Fibroblast of the aortic adventitia (primary cell): ENCODE results near the gene PRKAB1. TPM values are rescaled to one million over a fixed set of nuclear protein-coding genes. Genes with fewer than 3 reads are reported as not detected.

Experiments used
- DNase-seq: peaks from one replicate; pipeline ENCODE4 v3.0.0-alpha.2; 2010; ENCODE audit warnings: low read depth
- H3K4me3 ChIP-seq: 2 replicates; pipeline ENCODE4 v1.5.1; 2011; ENCODE audit warnings: low read depth, mild to moderate bottlenecking, control low read depth, low read length, moderate library complexity
- total RNA-seq: library from RNA; depleted of rRNA; stranded (reverse); fragments of >200 nt; gene quantifications from 2 replicates; pipeline ENCODE4 v1.2.3, GENCODE V29; 2012; ENCODE audit warnings: low replicate concordance
- TF ChIP-seq, protein P1 (sequence below): IDR thresholded peaks from 2 replicates; pipeline ENCODE4 v1.5.1; 2011; ENCODE audit warnings: mild to moderate bottlenecking, low read length, control low read depth, inconsistent platforms; ENCODE audit not compliant: insufficient read depth

Gene PRKAB1
- total RNA-seq, 1 donor: 19.9 TPM

DNA sequence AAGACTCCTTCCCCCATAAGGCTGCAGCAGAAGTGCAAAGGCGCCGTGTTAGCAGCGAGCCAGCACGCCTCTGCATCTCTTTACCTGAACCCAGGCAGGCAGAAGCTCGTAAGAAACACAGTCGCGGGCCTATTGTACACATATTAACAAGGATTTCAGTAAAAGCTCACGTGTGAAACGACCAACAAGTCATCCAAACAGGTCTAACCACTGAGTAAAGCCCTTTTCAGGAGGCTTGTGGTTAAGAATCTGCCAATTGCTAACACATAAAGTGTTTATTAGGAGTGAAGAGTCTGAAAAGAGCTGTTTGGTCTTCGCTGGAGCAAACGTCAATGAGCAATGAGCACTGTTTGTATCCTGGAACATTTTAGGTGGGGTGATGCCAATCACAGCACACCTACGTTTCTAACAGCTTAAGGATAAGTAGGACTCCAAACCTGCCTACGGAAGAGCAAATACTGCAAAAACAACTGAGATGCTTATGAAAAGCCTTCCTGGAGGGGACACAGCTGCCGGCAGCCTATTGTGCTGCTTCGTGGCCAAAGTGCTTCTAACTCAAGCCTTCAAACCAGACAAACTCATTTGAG lies 43.1 kb downstream of the PRKAB1 start:
- TF ChIP-seq, protein P1, sequence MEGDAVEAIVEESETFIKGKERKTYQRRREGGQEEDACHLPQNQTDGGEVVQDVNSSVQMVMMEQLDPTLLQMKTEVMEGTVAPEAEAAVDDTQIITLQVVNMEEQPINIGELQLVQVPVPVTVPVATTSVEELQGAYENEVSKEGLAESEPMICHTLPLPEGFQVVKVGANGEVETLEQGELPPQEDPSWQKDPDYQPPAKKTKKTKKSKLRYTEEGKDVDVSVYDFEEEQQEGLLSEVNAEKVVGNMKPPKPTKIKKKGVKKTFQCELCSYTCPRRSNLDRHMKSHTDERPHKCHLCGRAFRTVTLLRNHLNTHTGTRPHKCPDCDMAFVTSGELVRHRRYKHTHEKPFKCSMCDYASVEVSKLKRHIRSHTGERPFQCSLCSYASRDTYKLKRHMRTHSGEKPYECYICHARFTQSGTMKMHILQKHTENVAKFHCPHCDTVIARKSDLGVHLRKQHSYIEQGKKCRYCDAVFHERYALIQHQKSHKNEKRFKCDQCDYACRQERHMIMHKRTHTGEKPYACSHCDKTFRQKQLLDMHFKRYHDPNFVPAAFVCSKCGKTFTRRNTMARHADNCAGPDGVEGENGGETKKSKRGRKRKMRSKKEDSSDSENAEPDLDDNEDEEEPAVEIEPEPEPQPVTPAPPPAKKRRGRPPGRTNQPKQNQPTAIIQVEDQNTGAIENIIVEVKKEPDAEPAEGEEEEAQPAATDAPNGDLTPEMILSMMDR: no peak
- no peak overlapping the region for H3K4me3 ChIP-seq
- no peak for DNase-seq

DNA sequence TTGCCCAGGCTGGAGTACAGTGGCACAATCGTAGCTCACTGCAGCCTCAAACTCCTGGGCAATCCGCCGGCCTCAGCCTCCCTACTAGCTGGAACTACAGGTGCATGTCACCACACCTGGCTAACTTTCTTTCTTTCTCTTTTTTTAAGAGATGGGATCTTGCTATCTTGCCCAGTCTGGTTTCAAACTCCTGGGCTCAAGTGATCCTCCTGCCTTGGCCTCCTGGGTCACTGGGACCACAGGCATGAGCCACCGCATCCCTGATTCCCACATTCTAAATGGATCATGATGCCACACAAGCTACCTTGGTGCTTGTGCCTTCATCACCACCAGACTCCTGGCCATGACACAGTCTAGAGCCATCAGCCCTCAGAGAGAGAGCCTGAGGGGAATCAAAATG lies 43.8 kb downstream of the PRKAB1 start:
- TF ChIP-seq, protein P1: no peak
- DNase-seq: no peak
- no peak overlapping the region for H3K4me3 ChIP-seq

DNA sequence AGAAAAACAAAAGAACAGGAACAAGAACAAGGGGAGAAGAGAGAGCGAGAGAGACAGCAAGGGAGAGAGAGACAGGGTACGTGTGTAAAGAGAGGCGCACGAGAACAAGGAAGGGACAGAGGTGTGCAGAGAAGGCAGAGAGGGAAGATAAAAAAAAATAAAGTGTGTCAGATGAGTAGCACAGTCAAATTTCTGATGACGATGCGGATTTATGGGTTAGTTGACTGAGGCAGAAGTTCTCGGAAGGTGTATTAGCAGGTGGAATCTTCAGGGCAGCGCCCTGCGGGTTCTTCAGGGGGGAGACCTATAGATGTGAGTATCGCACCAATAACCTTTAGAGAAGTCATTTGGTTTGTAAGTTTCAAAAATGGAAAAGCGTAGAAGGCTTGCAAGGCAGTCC lies 44.8 kb downstream of the PRKAB1 start:
- TF ChIP-seq, protein P1: no peak
- no peak overlapping the region for H3K4me3 ChIP-seq
- no peak for DNase-seq

GRCh38 chr12:119713551-119714031 lies 45.7 kb downstream of the PRKAB1 start:
- TF ChIP-seq, protein P1: no peak
- no peak for DNase-seq
- H3K4me3 ChIP-seq: no peak overlapping the region

DNA sequence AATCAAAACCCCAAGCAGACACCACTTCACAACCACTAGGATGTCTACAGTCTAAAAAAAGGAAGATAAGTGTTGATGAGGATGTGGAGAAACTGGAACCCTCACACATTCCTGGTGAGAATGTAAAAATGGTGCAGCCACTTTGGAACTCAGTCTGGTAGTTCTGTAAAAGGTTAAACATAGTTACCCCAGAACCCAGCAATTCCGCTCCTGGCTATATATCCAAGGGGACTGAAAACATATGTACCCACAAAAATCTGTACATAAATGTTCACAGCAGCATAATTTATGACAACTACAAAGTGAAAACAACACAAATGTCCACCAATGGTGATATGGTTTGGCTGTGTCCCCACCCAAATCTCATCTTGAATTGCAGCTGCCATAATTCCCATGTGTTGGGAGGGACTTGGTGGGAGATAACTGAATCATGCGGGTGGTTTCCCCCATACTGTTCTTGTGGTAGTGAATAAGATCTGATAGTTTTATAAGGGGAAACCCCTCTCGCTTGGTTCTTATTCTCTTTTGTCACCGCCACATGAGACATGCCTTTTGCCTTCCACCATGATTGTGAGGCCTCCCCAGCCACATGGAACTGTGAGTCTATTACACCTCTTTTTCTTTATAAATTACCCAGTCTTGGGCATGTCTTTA lies 46.8 kb downstream of the PRKAB1 start:
- no peak for DNase-seq
- no peak overlapping the region for H3K4me3 ChIP-seq
- TF ChIP-seq, protein P1: no peak

- no peak overlapping the region for H3K4me3 ChIP-seq
- DNase-seq: no peak
Observed at GRCh38 chr12:119715268-119715620, 47.3 kb downstream of the PRKAB1 start.

More at GRCh38 chr12:119715268-119715620, 47.3 kb downstream of the PRKAB1 start:
- TF ChIP-seq, protein P1: no peak
